SW 1271 (cell line): ENCODE measurements around the gene SLC30A2.

Experiments used
- DNase-seq, 2 experiments: peaks; one replicate each; lab custom pipeline; 2025; lab: John Stamatoyannopoulos, UW

The SLC30A2 gene

DNA sequence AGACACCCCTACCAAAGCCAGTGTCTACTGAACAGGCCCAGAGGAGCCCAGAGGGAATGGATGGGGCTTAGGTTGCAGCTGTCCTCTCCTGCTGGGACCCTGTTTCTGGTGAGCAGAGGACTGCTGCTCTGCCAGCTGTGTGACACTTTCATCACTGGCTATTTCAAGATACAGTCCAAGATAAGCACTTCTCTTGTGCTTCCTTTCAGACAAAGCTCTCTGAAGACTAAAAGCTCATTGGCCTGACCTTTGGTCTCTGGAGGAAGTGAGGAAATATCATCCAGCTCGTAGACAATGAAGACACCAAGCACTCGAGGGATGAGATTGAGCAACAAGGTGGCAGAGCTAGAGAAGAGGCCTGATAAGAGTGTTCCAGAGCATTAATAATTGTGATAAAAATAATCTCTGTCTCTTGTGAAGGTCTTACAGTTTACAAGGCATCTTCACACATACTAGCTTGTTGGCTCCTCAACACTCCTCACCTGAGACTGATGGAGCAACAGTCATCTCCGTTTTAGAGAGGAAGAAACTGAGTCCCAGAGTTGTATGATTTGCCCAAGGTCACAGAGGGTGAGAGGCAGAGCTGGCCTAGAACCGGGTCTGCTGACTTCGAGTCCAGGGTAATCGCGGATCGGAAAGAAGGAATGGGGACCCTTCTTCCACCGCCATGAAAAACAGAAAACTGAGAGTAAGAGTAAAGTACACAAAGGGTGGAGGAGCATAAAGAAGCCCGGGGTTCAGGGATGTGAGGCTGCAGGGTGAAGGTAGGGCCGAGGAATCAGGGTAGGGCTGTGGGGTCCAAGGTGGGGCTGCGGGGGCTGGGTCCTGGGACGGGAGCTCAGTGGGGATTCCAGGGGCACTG is 48.7 kb downstream of the SLC30A2 start:
- DNase-seq, result no peak

GRCh38 chr1:25994402-25995150 is 51.3 kb downstream of the SLC30A2 start:
- DNase-seq, result no peak

DNA sequence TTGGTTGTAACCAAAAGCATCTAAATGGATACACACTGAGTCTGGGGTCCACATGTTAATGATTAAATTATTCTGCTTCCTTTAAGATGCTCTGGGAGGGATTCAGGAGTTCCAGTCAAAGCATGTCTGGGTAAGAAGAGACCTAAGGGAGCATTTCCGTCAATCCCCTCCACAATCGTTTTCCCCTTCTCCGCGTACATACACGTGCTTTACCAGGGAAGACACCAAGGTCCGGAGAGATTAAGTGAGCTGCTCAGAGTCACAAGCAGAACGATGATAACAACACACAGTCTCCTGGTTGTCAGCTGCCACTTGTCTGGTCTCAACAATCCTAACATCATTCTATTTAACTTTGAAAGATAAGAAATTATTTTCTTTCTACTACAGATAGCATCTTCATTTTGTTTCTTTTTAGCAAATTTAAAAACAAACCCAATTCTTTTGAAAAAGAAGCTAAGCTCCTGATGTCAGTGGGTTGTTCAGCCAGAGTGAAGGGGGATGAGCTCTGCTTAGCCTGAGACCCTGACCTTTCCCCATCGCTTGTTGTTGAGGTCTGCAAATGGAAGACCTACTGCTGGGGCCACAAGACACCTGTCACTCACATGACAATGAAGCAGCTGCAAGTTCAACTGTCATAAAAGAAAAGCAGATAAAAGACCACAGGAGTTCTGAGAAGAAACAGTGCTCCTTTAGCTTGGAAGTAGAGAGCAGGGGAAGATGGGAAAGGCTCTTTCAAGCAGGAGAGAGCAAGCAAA is 52.5 kb downstream of the SLC30A2 start:
- DNase-seq, result no peak

- DNase-seq, result no peak
These were observed 53.2 kb downstream of the SLC30A2 start for GRCh38 chr1:25992689-25993171.

DNA sequence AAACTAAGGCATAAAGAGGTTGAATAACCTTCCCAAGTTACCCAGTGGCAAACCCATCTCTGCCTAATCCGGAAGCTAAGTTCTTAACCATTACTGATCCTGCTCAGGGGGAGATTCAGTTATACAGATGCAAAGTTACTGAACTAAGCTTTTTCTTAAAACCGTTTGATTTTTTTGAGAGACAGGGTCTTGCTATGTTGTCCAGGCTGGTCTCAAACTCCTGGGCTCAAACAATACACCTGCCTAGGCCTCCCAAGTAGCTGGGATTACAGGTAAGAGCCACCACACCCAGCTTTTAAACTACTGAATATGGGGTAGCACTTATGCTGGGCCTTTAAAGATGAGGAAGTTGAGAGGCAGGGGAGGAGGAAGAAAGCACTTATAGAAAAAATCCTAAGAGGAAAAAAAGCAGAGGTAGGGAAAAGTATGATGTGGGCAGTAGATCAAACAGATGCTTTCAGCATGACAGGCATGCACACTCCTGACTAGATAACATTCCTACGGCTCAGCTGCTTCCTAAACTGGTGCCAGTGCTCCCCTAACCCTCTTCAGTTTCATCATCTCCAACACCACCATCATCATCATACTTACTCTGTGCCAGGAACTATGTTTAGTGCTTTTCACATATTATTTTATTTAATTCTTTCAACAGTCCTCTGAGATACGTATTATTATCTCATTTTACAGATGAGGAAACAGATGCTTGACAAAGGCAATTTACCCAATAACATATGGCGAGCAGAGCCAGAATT is 53.8 kb downstream of the SLC30A2 start:
- no peak for DNase-seq

- DNase-seq, result no peak
These were observed 55.1 kb downstream of the SLC30A2 start for GRCh38 chr1:25990702-25991395.

DNA sequence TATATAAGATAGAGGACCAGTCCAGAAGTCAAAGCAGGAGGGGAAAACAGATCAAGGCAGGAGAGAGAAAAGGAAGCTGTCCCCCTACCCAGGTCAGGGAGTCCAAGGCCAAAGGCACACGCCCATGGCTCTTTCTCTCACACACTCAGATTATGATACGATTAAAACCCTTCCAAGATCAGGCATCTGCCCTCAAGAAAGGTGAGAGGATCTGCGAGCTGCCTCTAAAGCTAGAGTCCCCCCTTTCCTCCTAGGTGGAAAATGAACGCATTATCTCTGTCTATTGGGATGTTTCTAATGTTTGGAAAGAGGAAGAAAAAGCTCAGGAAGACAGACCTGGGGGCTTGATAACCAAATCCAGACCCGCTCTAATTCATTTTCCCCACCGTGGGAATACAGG is 55.7 kb downstream of the SLC30A2 start:
- no peak for DNase-seq

DNA sequence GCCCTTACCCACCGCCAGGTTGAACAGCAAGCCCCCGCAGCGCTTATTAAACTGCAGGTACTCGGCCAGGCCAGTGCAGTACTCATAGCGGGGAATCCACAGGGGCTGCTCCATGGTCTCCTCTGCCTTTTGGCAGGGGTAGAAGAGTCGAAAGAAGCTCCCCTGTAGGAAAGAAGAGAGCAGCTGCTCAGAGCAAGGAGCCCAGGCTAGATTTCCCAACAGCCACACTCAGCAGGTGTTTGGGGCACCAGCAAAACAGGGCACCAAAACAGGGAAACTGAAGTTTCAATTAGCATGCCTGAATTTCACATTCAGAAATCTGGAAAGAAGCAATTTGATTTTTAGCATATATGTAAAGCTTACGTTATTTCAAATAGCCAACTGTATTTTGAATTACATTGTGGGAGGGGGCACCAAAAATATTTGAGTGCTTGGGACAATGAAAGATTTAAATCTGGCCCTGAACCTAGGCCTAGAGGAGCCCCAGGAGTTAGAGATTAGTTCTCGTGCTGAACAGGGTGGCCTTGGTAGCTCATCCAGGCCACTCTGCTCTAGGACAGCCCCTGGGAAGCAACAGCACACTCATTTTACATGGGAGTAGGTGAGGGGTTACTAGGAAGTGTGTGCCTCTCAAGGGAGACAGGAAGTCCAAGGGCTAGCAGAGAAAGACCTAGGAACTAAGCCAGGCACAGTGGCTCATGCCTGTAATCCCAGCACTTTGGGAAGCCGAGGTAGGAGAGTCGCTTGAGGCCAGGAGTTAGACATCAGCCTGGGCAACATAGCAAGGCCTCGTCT is 56.3 kb downstream of the SLC30A2 start:
- DNase-seq, result no peak

GRCh38 chr1:25987951-25988350 is 58.0 kb downstream of the SLC30A2 start:
- no peak for DNase-seq
